Small intestine (tissue), 7 donors: ENCODE results near the gene IGSF9B. TPM values are rescaled to one million over a fixed set of nuclear protein-coding genes. Genes with fewer than 3 reads are reported as not detected.

ENCODE experiments used
- DNase-seq, 2 donors: peaks; one replicate each; pipeline versions ENCODE4 v3.0.0 to v3.0.0-alpha.2; 2013
- FAIRE-seq: peaks from 2 replicates; lab custom pipeline; 2012; peaks lifted over from hg19 to GRCh38; lab: Jason Lieb, UNC
- H3K27ac ChIP-seq, 3 donors: one replicate each; pipeline ENCODE4 v1.5.1; 2013; ENCODE audit warnings: low read length in 2 of 3, mild to moderate bottlenecking in 2 of 3, control low read depth in 1 of 3, inconsistent platforms in 1 of 3, low read depth in 1 of 3, moderate library complexity in 1 of 3
- H3K27me3 ChIP-seq, 3 donors: one replicate each; pipeline ENCODE4 v1.6.1; 2013; ENCODE audit warnings: low read length in 3 of 3, inconsistent platforms in 1 of 3; ENCODE audit not compliant: control insufficient read depth in 3 of 3, insufficient read depth in 3 of 3
- H3K36me3 ChIP-seq, 3 donors: one replicate each; pipeline ENCODE4 v1.6.1; 2013; ENCODE audit warnings: low read length in 3 of 3, inconsistent platforms in 1 of 3, low read depth in 1 of 3, mild to moderate bottlenecking in 1 of 3, moderate library complexity in 1 of 3; ENCODE audit not compliant: control insufficient read depth in 3 of 3, insufficient read depth in 2 of 3
- H3K4me1 ChIP-seq, 3 donors: one replicate each; pipeline ENCODE4 v1.6.1; 2013; ENCODE audit warnings: low read length in 2 of 3, inconsistent platforms in 1 of 3, low read depth in 1 of 3, mild to moderate bottlenecking in 1 of 3, moderate library complexity in 1 of 3; ENCODE audit not compliant: control insufficient read depth in 3 of 3, insufficient read depth in 2 of 3
- H3K4me3 ChIP-seq, 3 donors: one replicate each; pipeline ENCODE4 v1.5.1; 2013; ENCODE audit warnings: low read length in 3 of 3, control low read depth in 1 of 3, inconsistent platforms in 1 of 3, low read depth in 1 of 3, mild to moderate bottlenecking in 1 of 3, moderate library complexity in 1 of 3
- H3K9me3 ChIP-seq, 2 donors: one replicate each; pipeline ENCODE4 v1.6.1; 2013; ENCODE audit warnings: low read depth in 1 of 2, low read length in 1 of 2; ENCODE audit not compliant: control insufficient read depth in 2 of 2, insufficient read depth in 1 of 2
- WGBS, 3 donors: extraction: QIAGEN DNeasy Blood & Tissue Kit; methylation state at CpG; one replicate each; pipeline ENCODE4 v1.1.7; 2013; 5-methylcytosine and 5-hydroxymethylcytosine counted together
- polyA plus RNA-seq, 4 donors: library from polyadenylated mRNA; stranded (reverse) in 3 of 4; unstranded in 1 of 4; fragments of 200-250 nt in 3 of 4; fragments of 120-200 nt in 1 of 4; gene quantifications; one replicate each; pipeline versions ENCODE4 v1.2.1 to v1.2.3, GENCODE V29; 2013
- donor health status: healthy with polysubstance abuse.
- donor health status: control.
- donor health status: control.
- donor health status: Bipolar disorder and iron deficiency.
- donor health status: healthy.

Gene IGSF9B
- polyA plus RNA-seq, 4 donors, result 1.4 to 2.3 (median 2.1) TPM; not detected in 1

GRCh38 chr11:133936592-133936991 lies 20.2 kb downstream of the IGSF9B start:
- WGBS, 3 donors, result 62 to 83% (median 73%) methylated on average over 9 of the region's 9 CpGs
- Histone ChIP-seq H3K4me3 (no peak overlapping the region), H3K9me3 (no peaks in the 10 kb centered on the region), H3K4me1 (peaks cover 0 to 7% (median 0%) of the 10 kb centered on the region in 3 donors), H3K27ac (no peak overlapping the region), H3K36me3 (peaks cover 0 to 8% (median 0%) of the 10 kb centered on the region in 3 donors), H3K27me3 (no peaks in the 10 kb centered on the region)
- DNase-seq (no peak), FAIRE-seq (no peak)

- no peak overlapping the region for H3K4me3 ChIP-seq
- WGBS, 3 donors, result 67 to 80% (median 80%) methylated on average over 11 to 13 of the region's 13 CpGs
- FAIRE-seq (no peak), DNase-seq (no peak)
- H3K4me1 ChIP-seq, result peaks cover 0 to 7% (median 0%) of the 10 kb centered on the region in 3 donors
- H3K27me3 ChIP-seq, result no peaks in the 10 kb centered on the region
- peaks cover 0 to 8% (median 0%) of the 10 kb centered on the region in 3 donors for H3K36me3 ChIP-seq
- no peak overlapping the region for H3K27ac ChIP-seq
- H3K9me3 ChIP-seq, result no peaks in the 10 kb centered on the region
Observed at GRCh38 chr11:133936136-133936535, 20.6 kb downstream of the IGSF9B start.

DNA sequence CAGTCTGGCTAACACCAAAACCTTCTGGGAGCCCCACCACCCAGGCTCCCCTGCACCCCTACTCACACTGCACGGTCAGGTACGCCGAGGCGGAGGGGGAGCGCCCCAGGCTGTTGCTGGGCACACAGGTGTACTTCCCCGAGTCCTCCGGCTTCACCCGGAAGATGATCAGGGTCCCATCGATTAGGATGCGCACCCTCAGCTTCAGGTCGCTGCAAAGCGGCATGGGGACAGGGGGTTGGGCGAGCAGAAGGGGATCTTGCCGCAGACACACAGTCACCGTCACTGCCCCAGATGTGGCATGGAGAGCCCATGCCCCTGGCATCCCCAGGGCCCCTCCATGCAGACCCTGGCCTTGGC lies 21.2 kb downstream of the IGSF9B start:
- no peaks in the 10 kb centered on the region for H3K27me3 ChIP-seq
- no peak overlapping the region for H3K4me3 ChIP-seq
- H3K9me3 ChIP-seq, result no peaks in the 10 kb centered on the region
- no peak for DNase-seq
- peaks cover 0 to 7% (median 0%) of the 10 kb centered on the region in 3 donors for H3K4me1 ChIP-seq
- H3K36me3 ChIP-seq, result peaks cover 0 to 8% (median 0%) of the 10 kb centered on the region in 3 donors
- WGBS, 3 donors, result 94 to 97% (median 96%) methylated on average over 15 of the region's 15 CpGs
- FAIRE-seq, result no peak
- H3K27ac ChIP-seq, result no peak overlapping the region

- H3K36me3 ChIP-seq, result peaks cover 0 to 9% (median 0%) of the 10 kb centered on the region in 3 donors
- no peaks in the 10 kb centered on the region for H3K9me3 ChIP-seq
- WGBS, 3 donors, result 67 to 82% (median 79%) methylated on average over 33 of the region's 33 CpGs
- H3K4me3 ChIP-seq, result no peak overlapping the region
- FAIRE-seq (no peak), DNase-seq (peak; percentile 35 to 74)
- no peak overlapping the region for H3K27ac ChIP-seq
- H3K4me1 ChIP-seq, result peaks cover 0 to 7% (median 0%) of the 10 kb centered on the region in 3 donors
- H3K27me3 ChIP-seq, result no peaks in the 10 kb centered on the region
Observed at GRCh38 chr11:133934599-133935550, 21.9 kb downstream of the IGSF9B start.

GRCh38 chr11:133934096-133934495 lies 22.7 kb downstream of the IGSF9B start:
- FAIRE-seq (no peak), DNase-seq (no peak)
- Histone ChIP-seq H3K27ac (no peak overlapping the region), H3K36me3 (peaks cover 0 to 10% (median 0%) of the 10 kb centered on the region in 3 donors), H3K9me3 (no peaks in the 10 kb centered on the region), H3K4me3 (no peak overlapping the region), H3K27me3 (no peaks in the 10 kb centered on the region), H3K4me1 (peaks cover 0 to 7% (median 0%) of the 10 kb centered on the region in 3 donors)
- WGBS, 3 donors, result 80 to 89% (median 83%) methylated on average over 11 of the region's 11 CpGs

- Histone ChIP-seq H3K9me3 (no peaks in the 10 kb centered on the region), H3K27ac (no peak overlapping the region), H3K27me3 (no peaks in the 10 kb centered on the region), H3K4me1 (peaks cover 0 to 7% (median 0%) of the 10 kb centered on the region in 3 donors), H3K4me3 (no peak overlapping the region), H3K36me3 (peaks cover 0 to 8% (median 0%) of the 10 kb centered on the region in 3 donors)
- FAIRE-seq (no peak), DNase-seq (no peak)
- 87 to 92% (median 91%) methylated on average over 19 of the region's 19 CpGs for WGBS, 3 donors
Observed at GRCh38 chr11:133931449-133932060, 25.2 kb downstream of the IGSF9B start.

DNA sequence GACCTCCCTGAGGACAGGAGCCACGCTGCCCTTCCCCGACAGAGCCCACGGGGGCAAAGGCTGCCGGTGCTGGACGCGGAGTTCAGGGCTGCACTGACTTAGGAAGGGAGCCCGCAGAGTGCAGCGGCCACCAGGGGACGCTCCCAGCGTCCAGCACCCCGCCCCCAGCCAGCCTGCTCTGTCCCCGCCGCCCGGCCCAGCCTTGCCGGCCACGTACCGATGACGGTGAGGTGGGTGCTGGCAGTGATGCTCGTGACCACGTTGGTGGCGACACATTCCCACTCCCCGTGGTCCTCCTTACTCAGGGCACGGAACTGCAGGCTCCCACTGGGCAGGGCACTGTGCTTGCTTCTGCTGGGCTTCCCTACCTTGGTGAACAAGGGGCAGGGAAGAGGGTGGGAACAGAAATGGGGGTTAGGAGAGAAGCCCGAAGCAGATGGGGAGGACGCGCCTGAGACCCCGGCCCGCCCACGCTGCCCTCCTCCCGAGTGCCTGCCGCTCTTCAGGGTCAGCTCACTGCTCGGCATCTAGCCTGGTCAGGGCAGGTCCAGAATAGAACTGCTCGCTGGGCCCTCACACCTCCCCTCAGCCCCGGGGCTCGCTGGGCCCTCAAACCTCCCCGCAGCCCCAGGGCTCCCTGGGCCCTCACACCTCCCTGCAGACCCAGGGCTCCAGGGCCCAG lies 25.9 kb downstream of the IGSF9B start:
- H3K9me3 ChIP-seq, result no peaks in the 10 kb centered on the region
- 65 to 72% (median 69%) methylated on average over 36 of the region's 36 CpGs for WGBS, 3 donors
- DNase-seq, result no peak
- H3K4me3 ChIP-seq, result no peak overlapping the region
- peaks cover 0 to 7% (median 0%) of the 10 kb centered on the region in 3 donors for H3K4me1 ChIP-seq
- no peak overlapping the region for H3K27ac ChIP-seq
- H3K36me3 ChIP-seq, result peaks cover 0 to 6% (median 0%) of the 10 kb centered on the region in 3 donors
- H3K27me3 ChIP-seq, result no peaks in the 10 kb centered on the region
- no peak for FAIRE-seq
